ENCODE measurements around the gene LIPA.

Gene LIPA

GRCh38 chr10:89164920-89165319 is 86.7 kb downstream of the LIPA start:
- no peak for DNase-seq (ENCODE audit: low read depth)

- DNase-seq (ENCODE audit: low read depth): no peak
These were observed 87.5 kb downstream of the LIPA start for GRCh38 chr10:89164080-89164479.

Data from iris pigment epithelial cell (primary cell).